GM12875 (cell line): Measurements from ENCODE around the gene LAP3.
A peak's percentile ranks its signal among the peaks of the same experiment; 100 is the strongest.

ENCODE experiments used
- H3K4me3 ChIP-seq: one replicate; pipeline ENCODE4 v1.5.1; 2011; ENCODE audit warnings: low read depth, low read length, control low read depth
- CTCF ChIP-seq: IDR thresholded peaks from 2 replicates; pipeline ENCODE4 v1.5.1; 2011; ENCODE audit warnings: low read depth, mild to moderate bottlenecking, control low read depth, inconsistent platforms, low read length, moderate library complexity, borderline replicate concordance; ENCODE audit not compliant: insufficient read depth

Gene LAP3

DNA sequence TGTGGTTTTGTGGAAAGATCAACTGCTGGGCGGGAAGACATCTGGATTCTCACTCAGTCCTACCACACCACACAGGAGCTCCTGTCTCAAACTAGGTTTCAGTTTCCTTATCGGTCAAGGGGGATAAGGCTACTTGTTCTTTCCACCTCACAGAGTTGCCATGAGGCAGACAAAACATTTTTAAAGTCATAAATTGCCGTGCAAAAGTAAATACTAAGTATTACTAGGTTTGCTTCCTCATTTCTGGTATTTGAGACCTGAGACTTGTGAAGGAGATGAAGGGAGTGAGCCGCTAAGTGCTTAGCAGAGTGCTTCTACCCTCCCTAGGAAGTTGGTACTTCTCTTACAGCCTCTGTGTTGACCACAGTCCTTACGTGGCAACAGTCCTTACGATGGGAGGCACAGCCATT lies 1.5 kb downstream of the LAP3 start:
- no peak for TF ChIP-seq CTCF
- H3K4me3 ChIP-seq, result peak overlapping the region; percentile 92

DNA sequence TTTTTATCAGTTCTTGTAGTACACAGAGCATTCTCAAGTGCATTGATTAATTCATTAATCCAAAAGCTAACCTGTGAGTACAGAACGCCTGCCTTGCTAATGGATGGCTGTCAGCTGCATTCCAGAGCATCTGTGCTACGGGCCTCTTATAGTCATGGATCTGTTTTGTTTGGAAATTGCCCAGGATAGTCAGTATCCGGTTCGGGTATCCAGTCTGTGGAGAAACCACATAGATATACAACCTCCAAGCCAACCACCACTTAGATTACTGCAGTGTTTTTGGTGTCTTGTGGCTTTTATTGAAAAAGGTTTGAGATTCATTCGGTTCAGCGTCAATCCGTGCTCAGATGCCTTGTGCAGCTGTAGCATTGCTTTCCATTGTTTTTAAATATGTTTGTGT lies 4.0 kb downstream of the LAP3 start:
- no peak for TF ChIP-seq CTCF
- no peak overlapping the region for H3K4me3 ChIP-seq

GRCh38 chr4:17583276-17583675 lies 6.3 kb downstream of the LAP3 start:
- TF ChIP-seq CTCF, result no peak
- H3K4me3 ChIP-seq, result no peak overlapping the region

GRCh38 chr4:17583941-17584340 lies 6.9 kb downstream of the LAP3 start:
- H3K4me3 ChIP-seq, result no peak overlapping the region
- TF ChIP-seq CTCF, result no peak

- TF ChIP-seq CTCF, result no peak
- H3K4me3 ChIP-seq, result no peak overlapping the region
Observed at GRCh38 chr4:17584521-17585213, 7.7 kb downstream of the LAP3 start.

- no peak overlapping the region for H3K4me3 ChIP-seq
- TF ChIP-seq CTCF, result no peak
Observed at GRCh38 chr4:17587094-17587822, 10.3 kb downstream of the LAP3 start.

GRCh38 chr4:17589355-17589754 lies 12.4 kb downstream of the LAP3 start:
- TF ChIP-seq CTCF, result no peak
- H3K4me3 ChIP-seq, result no peak overlapping the region
